HG03139 (cell line): ENCODE data around the gene PHLPP2.
"Not testable (repeated sequence)": the region's sequence is repeated elsewhere in the genome, so short reads cannot be mapped to it uniquely, and the experiment has no call there.

Experiments used
- ATAC-seq: cut with Tn5 transposase; IDR thresholded peaks from one replicate; pipeline ENCODE4 v1.9.1; 2021; ENCODE audit not compliant: unreplicated experiment

The PHLPP2 gene

DNA sequence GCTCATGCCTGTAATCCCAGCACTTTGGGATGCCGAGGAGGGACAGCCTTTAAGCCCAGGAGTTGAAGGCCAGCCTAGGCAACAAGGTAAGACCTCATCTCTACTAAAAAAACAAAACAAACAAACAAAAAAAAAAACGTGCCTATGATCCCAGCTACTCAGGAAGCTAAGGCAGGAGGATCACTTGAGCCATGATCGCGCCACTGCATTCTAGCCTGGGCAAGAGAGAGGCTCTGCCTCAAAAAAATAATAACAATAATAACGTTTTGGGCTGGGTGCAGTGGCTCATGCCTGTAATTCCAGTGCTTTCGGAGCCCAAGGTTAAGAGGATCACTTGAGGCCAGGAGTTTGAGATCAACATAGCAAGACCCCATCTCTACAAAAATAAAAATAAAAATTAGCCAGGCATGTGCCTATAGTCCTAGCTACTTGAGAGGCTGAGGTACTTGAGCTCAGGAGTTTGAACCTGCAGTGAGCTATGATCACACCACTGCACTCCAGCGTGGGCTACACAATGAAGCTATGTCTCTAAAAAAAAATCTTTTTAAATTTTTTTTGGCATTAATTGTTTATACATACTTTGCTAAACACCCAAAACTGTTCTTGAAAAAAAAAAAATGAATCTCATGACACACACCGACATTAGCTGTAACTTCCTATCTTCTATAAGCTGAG is 3.3 kb downstream of the PHLPP2 start:
- ATAC-seq: no peak

GRCh38 chr16:71712501-71712900 is 12.0 kb downstream of the PHLPP2 start:
- no peak for ATAC-seq

GRCh38 chr16:71711789-71712188 is 12.7 kb downstream of the PHLPP2 start:
- no peak for ATAC-seq

GRCh38 chr16:71709229-71709781 is 15.2 kb downstream of the PHLPP2 start:
- no peak for ATAC-seq

GRCh38 chr16:71708696-71709095 is 15.8 kb downstream of the PHLPP2 start:
- ATAC-seq: no peak

DNA sequence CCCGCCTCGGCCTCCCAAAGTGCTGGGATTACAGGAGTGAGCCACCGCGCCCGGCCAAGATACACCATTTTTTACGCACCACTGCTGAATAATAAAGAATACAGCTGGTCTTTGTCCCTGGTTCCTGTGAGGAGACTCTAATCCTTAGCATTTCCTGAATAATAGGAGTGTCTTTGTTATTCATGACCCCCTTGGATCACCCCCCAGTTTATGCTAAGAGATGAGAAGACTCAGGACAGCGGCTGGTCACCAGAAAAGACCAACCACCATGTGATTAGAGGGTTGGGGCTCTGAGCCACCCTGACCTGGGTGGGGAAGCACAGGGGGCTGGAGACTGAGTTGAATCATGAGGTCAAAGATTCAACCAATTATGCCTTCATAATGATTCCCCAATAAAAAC is 17.3 kb downstream of the PHLPP2 start:
- ATAC-seq: no peak

GRCh38 chr16:71706046-71706445 is 18.5 kb downstream of the PHLPP2 start:
- no peak for ATAC-seq

- ATAC-seq: no peak
Measured at GRCh38 chr16:71703333-71703732, 21.2 kb downstream of the PHLPP2 start.

DNA sequence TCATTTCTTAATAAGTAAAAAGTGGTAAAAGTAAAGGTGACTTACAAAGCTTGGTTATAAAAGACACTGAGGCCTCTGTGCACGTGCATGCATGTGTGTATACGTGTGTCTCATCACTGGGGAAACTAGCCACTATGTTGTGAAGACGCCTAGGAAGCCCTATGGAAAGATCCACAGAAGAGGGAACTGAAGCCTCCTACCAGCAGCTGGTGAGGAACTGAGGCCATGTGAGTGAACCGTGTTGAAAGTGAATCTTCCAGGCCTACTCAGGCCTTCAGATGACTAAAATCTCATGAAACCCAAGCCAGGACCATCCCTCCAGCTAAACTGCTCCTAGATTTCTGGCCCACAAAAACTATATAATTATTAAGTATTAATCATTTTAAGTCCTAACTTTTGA is 23.7 kb downstream of the PHLPP2 start:
- no peak for ATAC-seq

- ATAC-seq: no peak
Measured at GRCh38 chr16:71698491-71698890, 26.0 kb downstream of the PHLPP2 start.

- ATAC-seq: no peak
Measured at GRCh38 chr16:71693164-71693563, 31.3 kb downstream of the PHLPP2 start.

DNA sequence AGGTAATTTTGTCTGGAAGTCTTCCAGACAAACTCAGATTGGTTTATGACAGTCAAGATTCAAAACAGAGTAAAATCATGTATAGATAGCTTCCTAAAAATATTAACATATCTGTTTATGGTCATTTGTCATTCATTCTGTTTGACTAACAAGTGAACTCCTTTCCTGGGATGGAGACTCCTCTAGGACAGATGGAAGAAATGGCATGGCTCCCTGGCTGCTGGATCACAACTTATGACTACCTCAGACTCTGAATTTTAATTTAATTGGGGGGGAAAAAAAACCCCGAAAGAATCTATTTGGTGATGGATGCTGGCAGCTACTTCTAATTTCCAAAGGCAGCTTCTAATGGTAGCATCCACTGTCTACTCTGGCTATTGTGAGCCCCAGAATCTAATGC is 34.6 kb downstream of the PHLPP2 start:
- no peak for ATAC-seq

- no peak for ATAC-seq
Measured at GRCh38 chr16:71687861-71688260, 36.6 kb downstream of the PHLPP2 start.

GRCh38 chr16:71684280-71684679 is 40.2 kb downstream of the PHLPP2 start:
- ATAC-seq: not testable (repeated sequence)

DNA sequence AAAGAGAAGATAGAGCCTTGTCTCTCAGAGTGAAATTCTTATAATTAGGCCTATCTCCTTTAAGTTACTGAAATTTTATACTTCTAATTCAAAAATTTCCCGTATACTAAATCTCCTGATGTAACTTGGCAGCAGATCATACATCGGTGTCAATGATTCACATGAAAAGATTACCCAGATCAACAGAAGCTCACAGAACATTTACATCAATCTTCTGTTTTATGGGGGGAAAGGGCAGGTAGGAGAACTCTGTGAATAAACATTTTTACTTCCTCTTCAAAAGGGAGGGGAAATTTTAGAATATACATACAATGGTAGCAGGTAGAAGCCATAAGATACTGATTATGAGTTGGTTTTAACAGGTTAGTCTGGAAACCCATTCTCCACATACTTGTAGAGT is 43.1 kb downstream of the PHLPP2 start:
- ATAC-seq: no peak

DNA sequence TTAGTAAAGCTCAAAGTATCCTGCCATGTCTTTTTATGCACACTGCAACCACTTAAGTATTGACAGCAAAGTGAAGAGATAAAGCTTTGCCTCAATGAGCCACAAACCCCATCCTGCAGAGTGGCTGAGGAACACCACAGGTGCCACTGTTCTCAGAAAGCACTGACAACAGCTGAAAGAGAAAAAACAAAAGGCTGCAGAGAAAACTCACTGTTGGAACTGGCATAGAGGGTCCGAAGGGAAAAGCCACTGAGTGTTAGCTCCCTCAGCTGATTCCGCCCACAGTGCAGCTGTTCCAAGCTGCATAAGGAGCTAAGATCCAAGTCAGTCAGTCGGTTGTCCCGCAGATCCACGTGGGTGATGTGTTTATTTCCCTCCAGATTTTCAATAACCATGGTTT is 48.3 kb downstream of the PHLPP2 start:
- no peak for ATAC-seq

GRCh38 chr16:71675380-71675779 is 49.1 kb downstream of the PHLPP2 start:
- ATAC-seq: no peak

GRCh38 chr16:71674229-71674628 is 50.3 kb downstream of the PHLPP2 start:
- no peak for ATAC-seq

- no peak for ATAC-seq
Measured at GRCh38 chr16:71673582-71673973, 50.9 kb downstream of the PHLPP2 start.

- no peak for ATAC-seq
Measured at GRCh38 chr16:71672803-71673581, 51.5 kb downstream of the PHLPP2 start.

DNA sequence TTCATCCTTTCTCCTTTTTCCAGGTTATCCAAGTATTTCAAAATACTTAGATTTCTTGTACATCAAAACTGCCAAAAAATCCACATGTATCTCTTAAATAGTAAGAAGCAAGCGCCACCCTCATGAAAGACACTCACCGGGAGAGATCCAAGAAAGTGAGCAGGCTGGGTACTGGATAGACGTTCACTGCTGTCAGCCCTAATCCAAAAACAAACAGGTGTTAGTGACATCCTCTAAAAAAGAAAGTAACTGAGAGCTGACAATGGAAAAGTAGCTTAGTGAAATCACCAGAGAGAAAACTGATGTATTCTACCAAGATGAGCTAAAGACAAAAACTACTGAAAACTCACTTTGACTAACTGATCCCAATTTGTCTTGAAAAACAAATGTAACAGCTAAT is 52.4 kb downstream of the PHLPP2 start:
- ATAC-seq: no peak

DNA sequence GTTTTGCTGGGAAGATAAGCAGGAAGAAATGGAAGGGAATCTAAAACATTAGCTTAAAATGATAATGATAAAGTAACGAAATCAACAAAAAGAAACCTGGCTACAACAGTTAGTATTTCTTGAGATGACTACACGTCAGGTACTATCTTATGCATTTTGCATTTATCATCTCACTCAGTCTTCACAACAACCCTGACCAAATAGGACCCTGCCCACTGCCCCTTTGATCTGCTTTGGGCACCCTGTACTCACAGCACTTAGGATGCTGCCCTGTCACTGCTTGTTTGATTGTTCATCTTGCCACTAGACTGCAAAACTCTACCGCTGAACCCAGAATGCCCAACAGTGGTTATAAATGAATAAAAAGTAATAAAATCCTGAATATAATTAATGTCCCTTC is 53.3 kb downstream of the PHLPP2 start:
- ATAC-seq: no peak
